ENCODE measurements around the gene ESYT3. TPM values are rescaled to one million over a fixed set of nuclear protein-coding genes. Genes with fewer than 3 reads are reported as not detected.
A peak's percentile ranks its signal among the peaks of the same experiment; 100 is the strongest.

The ESYT3 gene
- polyA plus RNA-seq, 3 donors = not detected

DNA sequence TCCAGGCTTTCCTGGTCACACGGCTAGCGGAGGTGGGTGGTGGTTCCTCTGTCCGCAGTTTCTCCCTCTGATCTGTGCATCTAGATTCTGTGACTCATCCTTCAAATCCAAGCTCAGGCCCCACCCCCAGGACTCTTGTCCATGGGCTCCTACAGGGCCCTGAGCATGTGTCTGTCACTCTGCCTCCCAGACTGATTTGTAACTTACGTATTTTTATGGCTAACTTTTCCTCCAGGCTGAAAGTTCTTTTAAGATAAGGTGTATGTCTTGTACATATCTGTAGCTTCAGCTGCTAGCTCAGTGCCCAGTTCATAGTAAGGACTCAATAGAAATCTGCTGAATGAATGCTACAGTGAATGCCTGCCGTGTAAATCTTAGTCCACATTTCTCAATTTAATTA, 8.0 kb downstream of the ESYT3 start:
- Histone ChIP-seq H3K4me2 (replicated peaks; ENCODE audit: extremely low read depth, low read length, poor library complexity, severe bottlenecking) (no peak overlapping the region), H3K79me2 (ENCODE audit: insufficient read depth, low read length) (no peaks in the 10 kb centered on the region), H3K27ac (ENCODE audit: low read depth in 1 of 2, low read length in 2 of 2) (no peak overlapping the region), H2AFZ (ENCODE audit: insufficient read depth, low read depth, low read length, poor library complexity, severe bottlenecking) (no peak overlapping the region), H3K36me3 (replicated peaks in 1 of 2; ENCODE audit: control insufficient read depth in 1 of 2, insufficient read depth in 2 of 2, low read length in 2 of 2) (no peaks in the 10 kb centered on the region), H3K4me3 (replicated peaks in 1 of 3; ENCODE audit: low read depth in 2 of 3, low read length in 3 of 3) (no peak overlapping the region), H4K20me1 (ENCODE audit: insufficient read depth, low read length) (no peaks in the 10 kb centered on the region), H3K4me1 (ENCODE audit: control insufficient read depth in 1 of 2, insufficient read depth in 2 of 2, low read length in 2 of 2) (no peaks in the 10 kb centered on the region), H3K9me3 (replicated peaks in 1 of 2; ENCODE audit: control insufficient read depth in 1 of 2, insufficient read depth in 1 of 2, low read length in 2 of 2) (no peaks in the 10 kb centered on the region), H3K9ac (ENCODE audit: insufficient read depth, low read length, poor library complexity, severe bottlenecking) (no peak overlapping the region), H3K27me3 (ENCODE audit: control insufficient read depth in 2 of 2, insufficient read depth in 2 of 2, low read length in 2 of 2) (peaks cover 0 to 2% of the 10 kb centered on the region in 2 donors)
- Mint-ChIP-seq H3K4me1 (no peaks in the 10 kb centered on the region), H3K9me3 (peaks cover 0 to 2% (median 0%) of the 10 kb centered on the region in 7 donors), H3K27ac (no peak overlapping the region), H3K27me3 (ENCODE audit: low read depth in 3 of 3) (peaks cover 2 to 5% (median 3%) of the 10 kb centered on the region in 3 donors), H3K36me3 (no peaks in the 10 kb centered on the region), H3K4me3 (no peak overlapping the region)
- DNase-seq = no peak
- intact Hi-C loops (cut with micrococcal nuclease) = no loop called here
- 100% methylated on average over 1 of the region's 5 CpGs for WGBS (ENCODE audit: insufficient coverage)
- TF ChIP-seq, protein P1, sequence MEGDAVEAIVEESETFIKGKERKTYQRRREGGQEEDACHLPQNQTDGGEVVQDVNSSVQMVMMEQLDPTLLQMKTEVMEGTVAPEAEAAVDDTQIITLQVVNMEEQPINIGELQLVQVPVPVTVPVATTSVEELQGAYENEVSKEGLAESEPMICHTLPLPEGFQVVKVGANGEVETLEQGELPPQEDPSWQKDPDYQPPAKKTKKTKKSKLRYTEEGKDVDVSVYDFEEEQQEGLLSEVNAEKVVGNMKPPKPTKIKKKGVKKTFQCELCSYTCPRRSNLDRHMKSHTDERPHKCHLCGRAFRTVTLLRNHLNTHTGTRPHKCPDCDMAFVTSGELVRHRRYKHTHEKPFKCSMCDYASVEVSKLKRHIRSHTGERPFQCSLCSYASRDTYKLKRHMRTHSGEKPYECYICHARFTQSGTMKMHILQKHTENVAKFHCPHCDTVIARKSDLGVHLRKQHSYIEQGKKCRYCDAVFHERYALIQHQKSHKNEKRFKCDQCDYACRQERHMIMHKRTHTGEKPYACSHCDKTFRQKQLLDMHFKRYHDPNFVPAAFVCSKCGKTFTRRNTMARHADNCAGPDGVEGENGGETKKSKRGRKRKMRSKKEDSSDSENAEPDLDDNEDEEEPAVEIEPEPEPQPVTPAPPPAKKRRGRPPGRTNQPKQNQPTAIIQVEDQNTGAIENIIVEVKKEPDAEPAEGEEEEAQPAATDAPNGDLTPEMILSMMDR (IDR thresholded peaks at IDR 0.05) = no peak

DNA sequence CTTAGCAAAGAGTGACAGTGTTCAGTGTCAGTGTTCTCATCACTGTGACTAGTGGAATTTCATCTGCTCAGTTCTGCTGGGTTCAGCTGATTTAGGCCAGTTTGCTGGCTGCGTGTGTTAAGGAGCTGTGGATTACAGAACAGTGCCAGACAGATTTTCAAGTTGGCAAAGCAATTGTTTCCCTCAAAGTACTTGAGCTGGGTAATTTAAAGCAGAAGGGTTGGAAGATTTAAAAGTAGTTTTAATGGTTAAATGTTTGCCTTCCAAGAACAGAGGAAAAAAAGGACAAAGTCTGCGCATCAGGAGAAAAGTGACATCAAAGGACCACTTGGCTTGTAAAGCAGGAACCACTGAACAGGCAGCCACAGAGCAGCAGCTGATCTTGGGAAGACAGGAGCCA, 8.7 kb downstream of the ESYT3 start:
- Histone ChIP-seq H3K27me3 (ENCODE audit: control insufficient read depth in 2 of 2, insufficient read depth in 2 of 2, low read length in 2 of 2) (no peaks in the 10 kb centered on the region), H2AFZ (ENCODE audit: insufficient read depth, low read depth, low read length, poor library complexity, severe bottlenecking) (no peak overlapping the region), H3K27ac (ENCODE audit: low read depth in 1 of 2, low read length in 2 of 2) (no peak overlapping the region), H3K79me2 (ENCODE audit: insufficient read depth, low read length) (no peaks in the 10 kb centered on the region), H3K9me3 (replicated peaks in 1 of 2; ENCODE audit: control insufficient read depth in 1 of 2, insufficient read depth in 1 of 2, low read length in 2 of 2) (no peaks in the 10 kb centered on the region), H3K4me3 (replicated peaks in 1 of 3; ENCODE audit: low read depth in 2 of 3, low read length in 3 of 3) (no peak overlapping the region), H3K9ac (ENCODE audit: insufficient read depth, low read length, poor library complexity, severe bottlenecking) (no peak overlapping the region), H3K4me2 (replicated peaks; ENCODE audit: extremely low read depth, low read length, poor library complexity, severe bottlenecking) (no peak overlapping the region), H4K20me1 (ENCODE audit: insufficient read depth, low read length) (no peaks in the 10 kb centered on the region), H3K4me1 (ENCODE audit: control insufficient read depth in 1 of 2, insufficient read depth in 2 of 2, low read length in 2 of 2) (no peaks in the 10 kb centered on the region), H3K36me3 (replicated peaks in 1 of 2; ENCODE audit: control insufficient read depth in 1 of 2, insufficient read depth in 2 of 2, low read length in 2 of 2) (no peaks in the 10 kb centered on the region)
- intact Hi-C loops (cut with micrococcal nuclease) = no loop called here
- DNase-seq = no peak
- peaks cover 1 to 3% (median 2%) of the 10 kb centered on the region in 3 donors for H3K27me3 Mint-ChIP-seq (ENCODE audit: low read depth in 3 of 3)
- peaks cover 0 to 2% (median 0%) of the 10 kb centered on the region in 7 donors for H3K9me3 Mint-ChIP-seq
- H3K4me3 Mint-ChIP-seq = no peak overlapping the region
- no peaks in the 10 kb centered on the region for H3K4me1 Mint-ChIP-seq
- no peaks in the 10 kb centered on the region for H3K36me3 Mint-ChIP-seq
- TF ChIP-seq, protein P1 (IDR thresholded peaks at IDR 0.05) = no peak
- 100% methylated on average over 2 of the region's 2 CpGs for WGBS (ENCODE audit: insufficient coverage)
- H3K27ac Mint-ChIP-seq = peak overlapping the region in 1 of 7 donors; percentile 61

Data from CD14-positive monocyte (primary cell).